ENCODE results near the gene NPM3. TPM values are rescaled to one million over a fixed set of nuclear protein-coding genes. Genes with fewer than 3 reads are reported as not detected.

The NPM3 gene
- total and polyA plus RNA-seq, 2 experiments from 2014 or later, result 2.9 to 69.6 TPM

GRCh38 chr10:101827919-101828600, 44.8 kb upstream of the NPM3 start:
- H3K27me3 ChIP-seq (replicated peaks; ENCODE audit: insufficient read depth), result no peaks in the 10 kb centered on the region
- no peak overlapping the region for H3K4me3 ChIP-seq
- in situ Hi-C loops (cut with MboI), result no loop called here
- 0 out of 2 replicates have a peak, but pooled peaks cover 4% of the 10 kb centered on the region for H3K4me1 ChIP-seq (ENCODE audit: insufficient read depth)
- H4K20me1 ChIP-seq (ENCODE audit: insufficient read depth), result no peaks in the 10 kb centered on the region
- 89% methylated on average over 10 of the region's 10 CpGs for WGBS, 2 experiments (ENCODE audit: low coverage in 1 of 2, low lambda C conversion rate in 2 of 2, missing lambda C conversion rate in 2 of 2)
- DNase-seq, result no peak
- TF ChIP-seq EZH2 (IDR thresholded peaks at IDR 0.05; ENCODE audit: insufficient read depth, poor library complexity, severe bottlenecking) (no peak), EZH2phosphoT487 (IDR thresholded peaks at IDR 0.05; ENCODE audit: insufficient read depth, low read depth) (no peak)
- no peak overlapping the region for H3K4me2 ChIP-seq (ENCODE audit: unreplicated experiment)
- no peaks in the 10 kb centered on the region for H3K9me2 ChIP-seq (ENCODE audit: insufficient read depth)
- 0 out of 2 replicates have a peak, but pooled peaks cover 10% of the 10 kb centered on the region for H3F3A ChIP-seq (ENCODE audit: insufficient read depth)
- H2AFZ ChIP-seq, result no peak overlapping the region
- no peaks in the 10 kb centered on the region for H3K9me3 ChIP-seq (ENCODE audit: low read depth)
- no peaks in the 10 kb centered on the region for H3K79me2 ChIP-seq (ENCODE audit: insufficient read depth)
- H3K27ac ChIP-seq, result no peak overlapping the region
- H3K9ac ChIP-seq, result no peak overlapping the region
- H3K36me3 ChIP-seq (ENCODE audit: low read depth), result no peaks in the 10 kb centered on the region

GRCh38 chr10:101826852-101827434, 43.7 kb upstream of the NPM3 start:
- TF ChIP-seq EZH2phosphoT487 (IDR thresholded peaks at IDR 0.05; ENCODE audit: insufficient read depth, low read depth) (no peak), EZH2 (IDR thresholded peaks at IDR 0.05; ENCODE audit: insufficient read depth, poor library complexity, severe bottlenecking) (no peak)
- in situ Hi-C loops (cut with MboI), result no loop called here
- Histone ChIP-seq H3K4me1 (ENCODE audit: insufficient read depth) (0 out of 2 replicates have a peak, but pooled peaks cover 4% of the 10 kb centered on the region), H3F3A (ENCODE audit: insufficient read depth) (0 out of 2 replicates have a peak, but pooled peaks cover 9% of the 10 kb centered on the region), H3K4me2 (ENCODE audit: unreplicated experiment) (no peak overlapping the region), H4K20me1 (ENCODE audit: insufficient read depth) (no peaks in the 10 kb centered on the region), H3K9ac (no peak overlapping the region), H3K9me2 (ENCODE audit: insufficient read depth) (no peaks in the 10 kb centered on the region), H3K36me3 (ENCODE audit: low read depth) (no peaks in the 10 kb centered on the region), H3K79me2 (ENCODE audit: insufficient read depth) (no peaks in the 10 kb centered on the region), H3K27ac (no peak overlapping the region), H3K9me3 (ENCODE audit: low read depth) (no peaks in the 10 kb centered on the region), H3K4me3 (no peak overlapping the region), H3K27me3 (replicated peaks; ENCODE audit: insufficient read depth) (no peaks in the 10 kb centered on the region), H2AFZ (no peak overlapping the region)
- DNase-seq, result no peak
- 82 to 88% methylated on average over 5 of the region's 5 CpGs for WGBS, 2 experiments (ENCODE audit: low coverage in 1 of 2, low lambda C conversion rate in 2 of 2, missing lambda C conversion rate in 2 of 2)

- Histone ChIP-seq H2AFZ (no peak overlapping the region), H3K9ac (no peak overlapping the region), H3K4me3 (no peak overlapping the region), H3K27me3 (replicated peaks; ENCODE audit: insufficient read depth) (no peaks in the 10 kb centered on the region), H3K27ac (no peak overlapping the region), H3K9me3 (ENCODE audit: low read depth) (no peaks in the 10 kb centered on the region), H3K4me2 (ENCODE audit: unreplicated experiment) (no peak overlapping the region), H3K36me3 (ENCODE audit: low read depth) (no peaks in the 10 kb centered on the region), H3K9me2 (ENCODE audit: insufficient read depth) (no peaks in the 10 kb centered on the region), H4K20me1 (ENCODE audit: insufficient read depth) (no peaks in the 10 kb centered on the region), H3K4me1 (ENCODE audit: insufficient read depth) (no peaks in the 10 kb centered on the region), H3K79me2 (ENCODE audit: insufficient read depth) (no peaks in the 10 kb centered on the region), H3F3A (ENCODE audit: insufficient read depth) (no peaks in the 10 kb centered on the region)
- no peak for DNase-seq
- no peak for TF ChIP-seq EZH2phosphoT487 (IDR thresholded peaks at IDR 0.05; ENCODE audit: insufficient read depth, low read depth)
- TF ChIP-seq EZH2 (IDR thresholded peaks at IDR 0.05; ENCODE audit: insufficient read depth, poor library complexity, severe bottlenecking), result no peak
- 76 to 81% methylated on average over 2 of the region's 2 CpGs for WGBS, 2 experiments (ENCODE audit: low coverage in 1 of 2, low lambda C conversion rate in 2 of 2, missing lambda C conversion rate in 2 of 2)
- in situ Hi-C loops (cut with MboI), result no loop called here
These were observed 41.5 kb upstream of the NPM3 start for GRCh38 chr10:101824736-101825135.

GRCh38 chr10:101818872-101819633, 35.8 kb upstream of the NPM3 start:
- Histone ChIP-seq H3K9me2 (ENCODE audit: insufficient read depth) (no peaks in the 10 kb centered on the region), H3K9ac (peak overlapping the region; percentile 62), H3K4me1 (ENCODE audit: insufficient read depth) (peaks cover 13% of the 10 kb centered on the region), H3K4me3 (peak overlapping the region; percentile 69), H3F3A (ENCODE audit: insufficient read depth) (peaks cover 32% of the 10 kb centered on the region), H3K79me2 (ENCODE audit: insufficient read depth) (peaks cover 46% of the 10 kb centered on the region), H3K4me2 (ENCODE audit: unreplicated experiment) (peak overlapping the region; percentile 90), H3K36me3 (ENCODE audit: low read depth) (no peaks in the 10 kb centered on the region), H3K27me3 (replicated peaks; ENCODE audit: insufficient read depth) (no peaks in the 10 kb centered on the region), H2AFZ (peak overlapping the region; percentile 94), H3K9me3 (ENCODE audit: low read depth) (no peaks in the 10 kb centered on the region), H3K27ac (peak overlapping the region; percentile 59), H4K20me1 (ENCODE audit: insufficient read depth) (peaks cover 29% of the 10 kb centered on the region)
- WGBS, 2 experiments (ENCODE audit: low coverage in 1 of 2, low lambda C conversion rate in 2 of 2, missing lambda C conversion rate in 2 of 2), result 27 to 37% methylated on average over 14 of the region's 14 CpGs
- DNase-seq, result no peak
- TF ChIP-seq EZH2 (IDR thresholded peaks at IDR 0.05; ENCODE audit: insufficient read depth, poor library complexity, severe bottlenecking) (no peak), EZH2phosphoT487 (IDR thresholded peaks at IDR 0.05; ENCODE audit: insufficient read depth, low read depth) (no peak)
- in situ Hi-C loops (cut with MboI), result no loop called here

All from GM23248 (cell line).